ENCODE measurements around the gene CCDC51.
"Not testable (repeated sequence)": the region's sequence is repeated elsewhere in the genome, so short reads cannot be mapped to it uniquely, and the experiment has no call there.

The CCDC51 gene

DNA sequence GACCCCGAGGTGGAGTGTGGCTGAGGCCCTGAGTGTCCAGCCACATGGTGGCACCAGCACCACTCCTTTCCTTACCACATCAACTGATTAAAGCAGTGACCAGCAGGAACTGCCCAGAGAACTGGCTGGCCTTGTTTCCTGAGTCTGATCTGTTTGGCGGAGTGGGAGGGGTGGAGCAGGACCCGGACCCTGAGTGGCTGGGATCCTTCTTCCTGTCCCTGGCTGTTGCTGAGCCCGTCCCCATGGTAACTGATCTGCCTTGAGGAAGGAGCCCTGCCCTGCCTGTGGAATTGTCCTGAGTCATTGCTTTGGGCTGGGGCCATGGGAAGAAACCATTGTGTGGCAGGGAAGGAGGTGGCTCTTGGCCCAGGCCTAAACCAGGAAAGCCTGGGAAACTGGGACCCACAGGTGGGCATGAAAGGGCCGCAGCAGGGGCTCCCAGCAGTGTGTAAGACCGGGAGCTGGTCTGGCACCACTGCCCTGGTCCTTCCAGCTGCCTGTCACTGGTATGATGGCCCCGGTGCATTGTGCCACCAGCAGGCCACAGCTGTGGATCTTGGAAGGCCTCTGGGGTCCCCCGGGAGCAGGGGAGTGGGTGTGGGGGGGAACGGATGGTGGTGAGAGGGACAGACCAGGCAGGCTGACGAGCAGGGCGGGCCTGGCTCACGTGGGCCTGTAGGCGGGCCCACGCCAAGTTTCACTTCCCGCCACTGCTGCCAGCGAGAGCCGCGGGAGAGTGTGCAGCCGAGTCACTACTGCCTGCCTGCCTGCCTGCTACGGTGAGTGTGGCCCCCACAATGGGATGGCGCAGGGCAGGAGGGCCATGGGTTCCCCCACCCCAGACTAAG is 25.8 kb upstream of the CCDC51 start:
- DNase-seq (ENCODE audit: low read depth): peak; percentile 100

DNA sequence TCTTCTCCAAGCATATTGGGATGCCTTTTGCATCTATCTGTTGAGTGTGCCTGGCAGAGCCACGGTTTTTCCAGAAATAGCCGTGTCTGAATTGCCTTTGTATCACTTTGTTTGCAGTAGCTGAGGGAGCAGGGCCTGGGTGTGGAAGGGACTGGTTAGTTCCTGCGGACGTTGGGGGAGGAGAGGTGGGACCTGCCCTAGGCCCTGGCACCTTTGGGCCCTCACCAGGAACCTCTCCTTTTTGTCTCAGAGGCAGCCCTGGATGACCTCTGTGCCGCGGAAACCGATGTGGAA is 25.3 kb upstream of the CCDC51 start:
- DNase-seq (ENCODE audit: low read depth): no peak

DNA sequence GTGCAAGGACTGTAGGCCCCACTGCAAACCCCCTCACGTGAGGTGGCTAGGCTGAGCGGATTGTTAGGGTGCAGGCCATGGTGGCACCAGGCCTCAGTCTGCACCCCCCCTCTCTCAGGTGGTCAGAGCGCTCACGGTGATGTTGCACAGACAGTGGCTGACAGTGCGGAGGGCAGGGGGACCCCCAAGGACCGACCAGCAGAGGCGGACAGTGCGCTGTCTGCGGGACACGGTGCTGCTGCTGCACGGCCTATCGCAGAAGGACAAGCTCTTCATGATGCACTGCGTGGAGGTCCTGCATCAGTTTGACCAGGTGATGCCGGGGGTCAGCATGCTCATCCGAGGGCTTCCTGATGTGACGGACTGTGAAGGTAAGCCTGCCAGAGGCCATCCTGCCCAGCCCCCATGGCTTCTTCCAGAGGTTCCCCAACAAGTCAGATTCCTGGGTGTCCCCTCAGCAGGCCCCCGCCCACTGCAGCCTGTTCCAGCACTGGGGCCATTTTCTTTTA is 24.8 kb upstream of the CCDC51 start:
- DNase-seq (ENCODE audit: low read depth): no peak

DNA sequence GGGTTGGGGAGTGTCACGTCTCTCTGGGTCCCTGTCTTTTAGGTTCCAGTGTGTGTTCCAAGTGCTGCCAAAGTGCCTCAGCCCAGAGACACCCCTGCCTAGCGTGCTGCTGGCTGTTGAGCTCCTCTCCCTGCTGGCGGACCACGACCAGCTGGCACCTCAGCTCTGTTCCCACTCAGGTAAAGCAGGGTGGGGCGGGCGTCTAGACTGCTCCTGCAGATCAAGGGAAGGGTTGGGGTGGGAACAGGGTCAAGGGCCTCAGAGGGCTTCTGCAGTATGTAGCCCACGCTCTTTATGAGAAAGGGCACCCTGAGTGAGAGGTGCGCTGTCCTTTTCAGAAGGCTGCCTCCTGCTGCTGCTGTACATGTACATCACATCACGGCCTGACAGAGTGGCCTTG is 23.8 kb upstream of the CCDC51 start:
- no peak for DNase-seq (ENCODE audit: low read depth)

DNA sequence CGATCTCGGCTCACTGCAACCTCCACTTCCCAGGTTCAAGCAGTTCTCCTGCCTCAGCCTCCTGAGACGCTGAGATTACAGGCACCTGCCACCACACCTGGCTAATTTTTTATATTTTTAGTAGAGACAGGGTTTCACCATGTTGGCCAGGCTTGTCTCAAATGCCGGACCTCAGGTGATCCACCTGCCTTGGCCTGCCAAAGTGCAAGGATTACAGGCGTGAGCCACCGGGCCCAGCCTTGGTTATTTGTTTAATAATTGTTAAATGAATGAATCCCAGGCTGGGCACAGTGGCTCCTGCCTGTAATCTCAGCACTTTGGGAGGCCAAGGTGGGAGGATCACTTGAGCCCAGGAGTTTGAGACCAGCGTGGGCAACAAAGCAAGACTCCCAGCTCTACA is 21.8 kb upstream of the CCDC51 start:
- not testable (repeated sequence) for DNase-seq (ENCODE audit: low read depth)

DNA sequence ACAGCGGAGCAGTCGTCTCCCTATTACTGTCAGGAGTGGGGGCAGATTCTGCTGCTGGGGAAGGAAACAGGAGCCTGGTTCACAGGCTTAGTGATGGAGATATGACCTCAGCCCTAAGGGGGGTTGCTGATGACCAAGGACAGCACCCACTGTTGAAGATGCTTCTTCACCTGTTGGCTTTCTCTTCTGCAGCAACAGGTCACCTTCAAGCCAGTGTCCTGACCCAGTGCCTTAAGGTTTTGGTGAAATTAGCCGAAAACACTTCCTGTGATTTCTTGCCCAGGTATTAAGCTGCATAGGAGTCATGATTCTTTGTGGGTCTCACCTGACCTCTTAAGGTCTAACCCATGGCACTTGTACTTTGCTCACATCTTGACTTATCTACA is 20.6 kb upstream of the CCDC51 start:
- no peak for DNase-seq (ENCODE audit: low read depth)

DNA sequence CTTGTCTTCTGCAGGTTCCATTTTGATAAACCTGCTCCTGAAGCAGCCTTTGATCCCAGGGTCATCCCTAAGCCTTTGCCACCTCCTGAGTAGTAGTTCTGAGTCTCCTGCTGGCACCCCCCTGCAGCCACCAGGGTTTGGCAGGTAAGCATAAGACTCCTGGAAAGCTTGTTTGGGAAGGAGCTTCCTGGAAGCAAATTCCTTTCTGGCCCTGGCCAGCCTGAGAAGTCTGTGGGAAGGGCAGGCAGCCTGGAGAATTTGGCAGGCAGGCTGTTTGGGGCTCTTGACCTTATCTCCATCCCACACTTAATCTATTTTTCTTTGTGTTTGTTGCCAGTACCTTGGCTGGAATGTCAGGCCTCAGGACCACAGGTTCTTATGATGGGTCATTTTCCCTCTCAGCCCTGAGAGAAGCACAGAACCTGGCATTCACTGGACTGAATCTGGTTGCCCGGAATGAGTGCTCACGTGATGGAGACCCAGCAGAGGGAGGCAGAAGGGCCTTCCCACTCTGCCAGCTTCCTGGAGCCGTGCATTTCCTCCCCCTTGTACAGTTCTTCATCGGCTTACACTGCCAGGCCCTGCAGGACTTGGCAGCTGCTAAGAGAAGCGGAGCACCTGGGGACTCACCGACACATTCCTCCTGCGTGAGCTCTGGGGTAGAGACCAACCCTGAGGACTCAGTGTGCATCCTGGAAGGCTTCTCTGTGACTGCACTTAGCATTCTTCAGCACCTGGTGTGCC is 20.0 kb upstream of the CCDC51 start:
- DNase-seq (ENCODE audit: low read depth): no peak

DNA sequence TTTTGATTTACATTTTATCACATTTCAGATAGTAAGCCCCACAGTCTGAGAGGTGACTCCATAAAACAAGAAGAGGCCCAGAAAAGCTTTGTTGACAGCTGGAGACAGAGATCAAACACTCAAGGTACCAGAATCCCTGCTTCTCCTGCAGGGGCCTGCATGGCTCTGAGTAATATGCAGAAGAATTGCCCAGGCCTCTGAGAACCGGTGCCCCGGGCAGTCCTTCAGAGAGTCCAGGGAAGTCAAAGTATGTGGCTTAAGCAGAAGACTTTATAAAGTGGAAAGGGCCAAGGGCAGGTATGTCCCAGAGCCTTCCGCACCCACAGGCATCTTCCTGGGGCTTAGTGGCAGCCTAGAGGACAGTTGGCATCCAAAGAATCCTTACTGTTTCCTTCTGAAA is 19.4 kb upstream of the CCDC51 start:
- DNase-seq (ENCODE audit: low read depth): no peak

DNA sequence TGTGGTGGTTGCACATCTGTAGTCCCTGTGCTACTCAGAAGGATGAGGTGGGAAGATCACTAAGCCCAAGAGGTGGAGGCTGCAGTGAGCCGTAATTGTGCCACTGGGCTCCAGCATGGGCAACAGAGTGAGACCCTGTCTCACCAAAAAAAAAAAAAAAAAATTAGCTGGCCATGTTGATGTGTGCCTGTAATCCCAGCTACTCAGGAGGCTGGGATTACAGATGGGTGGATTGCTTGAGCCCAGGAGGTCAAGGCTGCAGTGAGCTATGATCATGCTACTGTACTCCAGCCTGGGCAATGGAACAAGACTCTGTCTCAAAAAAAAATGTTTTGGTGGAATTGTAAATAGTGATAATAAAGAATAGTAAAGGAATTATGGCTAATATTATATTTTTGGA is 16.5 kb upstream of the CCDC51 start:
- no peak for DNase-seq (ENCODE audit: low read depth)

DNA sequence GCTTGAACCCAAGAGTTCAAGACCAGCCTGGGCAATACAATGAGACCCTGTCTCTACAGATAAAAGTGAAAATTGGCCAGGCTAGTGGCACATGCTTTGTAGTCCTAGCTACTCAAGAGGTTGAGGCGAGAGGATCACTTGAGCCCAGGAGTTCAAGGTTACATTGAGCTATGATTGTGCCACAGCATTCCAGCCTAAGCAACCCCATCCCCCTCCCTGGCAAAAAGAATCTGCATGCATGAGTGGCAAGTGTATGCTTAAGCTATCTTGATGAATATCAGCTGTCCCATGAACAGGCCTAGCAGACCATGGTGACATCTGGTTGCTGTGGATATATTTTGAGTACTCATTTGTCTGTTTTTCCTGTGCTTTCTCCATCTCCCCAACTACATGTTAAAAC is 11.4 kb upstream of the CCDC51 start:
- DNase-seq (ENCODE audit: low read depth): no peak

DNA sequence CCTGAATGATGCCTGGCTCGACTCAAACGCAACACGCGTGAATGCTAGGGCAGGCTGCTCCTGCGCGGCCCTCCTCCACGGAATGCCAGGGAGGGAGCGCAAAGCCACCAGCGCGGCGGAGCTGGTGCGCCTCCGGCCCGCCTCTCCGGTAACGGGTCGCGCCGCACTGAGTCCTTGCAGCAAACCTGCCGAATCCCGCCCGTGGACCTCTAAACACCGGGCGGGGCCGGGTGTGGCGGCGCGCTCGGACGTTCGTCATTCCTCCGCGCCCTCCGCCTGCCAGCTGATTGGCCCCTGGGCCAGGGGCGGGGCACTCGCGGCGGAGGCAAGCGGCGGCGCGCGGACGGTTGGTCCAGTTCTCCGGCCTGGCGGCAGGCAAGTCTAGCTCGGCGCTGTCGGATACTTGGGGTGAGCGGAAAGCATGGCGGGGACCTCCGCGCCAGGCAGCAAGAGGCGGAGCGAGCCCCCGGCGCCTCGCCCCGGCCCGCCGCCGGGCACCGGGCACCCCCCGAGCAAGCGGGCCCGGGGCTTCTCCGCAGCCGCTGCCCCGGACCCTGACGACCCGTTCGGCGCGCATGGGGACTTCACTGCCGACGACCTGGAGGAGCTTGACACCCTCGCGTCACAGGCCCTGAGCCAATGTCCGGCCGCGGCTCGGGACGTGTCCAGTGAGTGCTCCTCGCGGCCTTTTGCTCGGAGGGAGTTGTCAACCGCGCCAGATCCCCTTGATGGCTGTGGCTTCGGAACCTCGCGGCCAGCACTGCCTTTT is 6.7 kb upstream of the CCDC51 start, which contains the start of gene ATRIP:
Gene ATRIP (plus strand): TSS at position 313 of the 769 bp plus-strand sequence. CDS start 109 bp downstream, at position 422.
- DNase-seq (ENCODE audit: low read depth): peak; percentile 65

DNA sequence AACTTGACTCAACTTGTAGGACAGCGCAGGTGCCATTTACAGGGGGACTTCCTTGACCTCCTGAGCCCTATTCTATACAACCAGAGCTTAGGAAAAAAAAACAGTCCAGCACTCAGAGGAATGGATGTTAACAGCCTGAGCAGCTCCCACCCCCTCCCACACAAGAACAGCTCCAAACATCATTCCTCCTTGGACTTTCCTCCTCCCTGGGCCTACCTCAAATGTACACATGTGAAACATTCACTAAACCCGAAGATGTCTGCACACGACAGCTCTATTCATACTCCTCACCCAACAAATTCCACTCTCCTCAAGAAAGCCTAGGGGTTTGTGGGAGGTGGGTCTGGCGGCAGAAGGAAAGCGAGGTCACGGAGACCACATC is 6.1 kb upstream of the CCDC51 start:
- DNase-seq (ENCODE audit: low read depth): no peak

DNA sequence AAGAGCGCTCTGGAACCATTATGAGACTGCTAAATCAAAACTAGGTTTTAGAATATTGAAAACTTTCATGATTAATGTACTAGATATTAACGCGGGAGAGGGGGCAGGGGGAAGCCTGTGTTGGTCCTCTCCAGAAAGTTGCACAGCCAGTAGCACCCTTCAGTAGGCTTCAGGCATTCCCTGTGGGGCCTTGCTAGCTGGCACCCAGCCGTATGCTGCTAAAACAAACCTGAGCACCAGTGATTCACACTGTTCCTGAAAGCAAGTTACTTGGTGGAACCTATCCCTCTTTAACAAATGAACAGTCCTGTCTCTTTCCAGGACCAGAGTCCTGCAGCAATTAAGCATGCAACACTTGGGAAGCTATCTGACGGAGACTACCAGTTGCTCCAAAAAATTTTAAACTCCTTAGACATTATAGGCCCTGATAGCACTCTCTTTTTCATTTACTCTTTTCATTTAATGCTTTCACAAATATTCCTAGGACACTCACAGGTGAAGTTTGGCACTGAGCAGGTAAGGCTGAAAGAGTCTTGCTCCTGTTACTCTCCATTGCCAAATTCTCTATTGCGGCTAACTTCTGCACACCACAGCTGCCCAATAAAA is 5.5 kb upstream of the CCDC51 start:
- DNase-seq (ENCODE audit: low read depth): no peak

DNA sequence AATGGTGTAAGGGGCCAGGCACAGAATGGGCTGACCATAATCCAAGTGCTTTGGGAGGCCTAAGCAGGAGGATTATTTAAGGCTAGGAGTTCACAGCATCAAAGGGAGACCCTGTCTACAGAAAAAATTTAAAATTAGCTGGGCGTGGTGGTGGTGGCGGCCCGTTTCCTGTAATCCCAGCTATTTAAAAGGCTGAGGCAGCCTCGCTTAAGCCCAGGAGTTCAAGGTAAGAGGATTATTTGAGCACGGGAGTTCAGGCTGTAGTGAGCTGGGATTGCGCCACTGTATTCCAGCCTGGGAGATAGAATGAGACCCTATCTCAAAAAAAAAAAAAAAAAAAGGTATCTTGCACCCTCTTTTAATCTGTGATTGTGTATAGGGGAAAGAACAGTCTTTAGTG is 2.0 kb upstream of the CCDC51 start:
- no peak for DNase-seq (ENCODE audit: low read depth)

DNA sequence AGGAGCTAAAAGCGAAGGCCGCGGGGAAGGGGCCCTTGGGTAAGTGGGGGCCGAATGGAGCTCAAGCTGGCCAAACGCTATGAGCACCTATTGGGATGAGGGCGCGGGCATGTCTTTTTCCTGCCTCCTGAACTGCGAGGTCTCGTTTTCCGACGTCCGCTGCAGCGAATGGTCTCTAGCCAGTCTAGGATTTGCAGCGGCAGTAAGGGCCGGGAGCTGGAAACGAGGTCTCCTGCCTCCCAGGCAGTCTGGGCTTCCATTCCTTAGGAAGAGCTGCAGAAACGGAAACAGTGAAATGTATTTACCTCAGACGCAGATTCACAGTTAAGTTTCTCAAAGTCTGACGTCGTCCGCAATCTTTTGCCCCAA is 655 bp upstream of the CCDC51 start:
- no peak for DNase-seq (ENCODE audit: low read depth)

DNA sequence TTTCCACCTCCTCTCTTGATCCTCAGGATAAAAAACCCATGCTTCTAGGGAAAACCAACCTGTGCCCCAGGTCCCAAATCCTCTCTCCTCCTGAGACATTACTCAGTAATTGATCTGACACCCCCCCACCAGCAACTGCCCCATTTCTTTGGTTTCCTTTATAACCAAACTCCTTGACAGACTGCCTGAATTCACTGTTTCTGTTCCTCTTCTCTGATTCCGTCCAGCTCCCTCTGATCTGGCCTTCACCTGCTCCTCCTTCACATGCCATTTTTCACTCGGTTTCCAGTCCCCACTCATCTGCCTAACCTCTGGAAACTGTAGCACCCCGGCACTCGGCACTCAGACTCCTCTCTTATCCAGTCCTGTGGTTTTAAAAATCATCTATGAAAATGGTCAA is 2.1 kb downstream of the CCDC51 start:
- no peak for DNase-seq (ENCODE audit: low read depth)

DNA sequence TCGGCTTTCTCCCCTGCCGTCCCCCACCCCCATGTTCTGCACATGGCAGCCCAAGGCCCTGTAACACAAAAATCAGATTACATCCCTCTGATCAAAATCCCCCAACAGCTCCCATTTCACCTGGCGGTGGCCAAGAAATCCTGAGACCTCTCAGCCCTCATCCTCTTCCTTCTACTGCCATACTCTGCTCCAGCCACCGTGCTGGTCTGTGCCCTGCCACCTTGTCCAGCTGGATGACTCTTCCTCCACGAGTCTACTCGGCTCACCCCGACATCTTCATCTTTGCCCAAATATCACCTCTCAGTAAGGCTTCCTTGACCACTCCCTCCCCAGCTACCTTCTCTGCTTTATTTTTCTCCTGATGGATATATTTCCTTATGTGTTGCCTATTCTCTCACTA is 3.1 kb downstream of the CCDC51 start:
- no peak for DNase-seq (ENCODE audit: low read depth)

DNA sequence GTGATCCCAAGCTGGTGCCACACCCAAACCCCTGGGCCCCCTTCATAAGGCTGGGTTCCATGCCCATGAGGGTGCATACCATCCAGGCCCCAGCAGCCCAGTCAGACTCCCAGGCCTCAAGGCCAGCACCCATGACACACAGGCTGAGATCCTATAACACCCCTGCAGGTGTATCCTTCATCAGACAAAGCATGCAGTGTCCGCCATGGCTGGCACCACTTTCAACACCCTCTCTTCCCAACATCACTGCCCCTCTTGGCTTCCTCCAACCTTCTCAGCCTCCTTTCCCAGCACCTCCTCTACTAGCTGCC is 3.5 kb downstream of the CCDC51 start:
- no peak for DNase-seq (ENCODE audit: low read depth)

DNA sequence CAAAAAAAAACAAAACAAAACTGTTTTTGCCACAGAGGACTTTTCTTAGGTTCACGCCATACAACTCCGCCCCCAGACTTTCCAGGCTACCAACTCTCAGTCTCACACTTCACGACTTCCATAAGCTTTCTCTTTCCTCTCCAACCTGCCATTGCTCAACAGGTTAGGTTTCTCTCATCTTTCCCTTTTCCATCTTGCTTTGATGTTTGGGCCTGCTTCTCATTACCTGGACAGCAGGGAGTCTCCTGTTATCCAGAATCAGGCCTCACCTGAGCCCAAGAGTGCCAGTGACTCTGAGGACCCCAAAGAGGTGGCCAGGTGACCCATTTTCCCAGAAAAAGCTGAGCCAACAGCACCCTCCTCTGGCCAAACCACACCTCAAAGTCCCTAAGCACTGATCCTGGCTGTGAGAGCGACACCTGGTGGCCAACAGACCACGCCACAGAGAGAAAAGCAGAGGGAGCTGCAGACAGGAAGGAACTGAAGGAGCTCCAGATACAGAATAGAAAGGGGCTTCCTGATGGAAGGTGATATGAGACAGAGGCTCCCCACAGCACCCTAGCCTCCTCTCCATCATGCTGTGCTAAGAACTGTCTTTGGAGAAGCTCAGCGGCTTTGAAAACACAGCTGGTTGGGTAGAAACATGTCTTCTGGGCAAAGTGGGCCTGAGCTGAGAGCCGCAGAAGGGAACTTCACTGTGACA is 4.0 kb downstream of the CCDC51 start:
- peak; percentile 66 for DNase-seq (ENCODE audit: low read depth)

DNA sequence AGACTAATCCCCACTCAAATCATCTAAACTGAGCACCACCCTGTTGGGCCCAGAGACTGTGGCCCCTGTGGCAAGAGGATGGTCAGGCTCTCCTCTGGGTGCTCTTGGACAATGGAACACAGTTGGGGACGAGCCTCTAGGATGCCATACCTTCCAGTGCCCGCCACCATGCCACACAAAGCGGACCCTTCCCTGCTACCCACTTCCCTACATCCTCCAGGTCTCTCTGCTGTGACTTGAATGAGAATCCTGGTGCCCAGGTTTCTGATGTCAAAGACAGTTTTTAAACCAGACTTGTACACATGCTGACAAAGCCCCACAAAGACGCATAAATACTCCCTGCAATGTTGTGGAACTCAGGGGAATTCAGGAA is 4.7 kb downstream of the CCDC51 start:
- no peak for DNase-seq (ENCODE audit: low read depth)

DNA sequence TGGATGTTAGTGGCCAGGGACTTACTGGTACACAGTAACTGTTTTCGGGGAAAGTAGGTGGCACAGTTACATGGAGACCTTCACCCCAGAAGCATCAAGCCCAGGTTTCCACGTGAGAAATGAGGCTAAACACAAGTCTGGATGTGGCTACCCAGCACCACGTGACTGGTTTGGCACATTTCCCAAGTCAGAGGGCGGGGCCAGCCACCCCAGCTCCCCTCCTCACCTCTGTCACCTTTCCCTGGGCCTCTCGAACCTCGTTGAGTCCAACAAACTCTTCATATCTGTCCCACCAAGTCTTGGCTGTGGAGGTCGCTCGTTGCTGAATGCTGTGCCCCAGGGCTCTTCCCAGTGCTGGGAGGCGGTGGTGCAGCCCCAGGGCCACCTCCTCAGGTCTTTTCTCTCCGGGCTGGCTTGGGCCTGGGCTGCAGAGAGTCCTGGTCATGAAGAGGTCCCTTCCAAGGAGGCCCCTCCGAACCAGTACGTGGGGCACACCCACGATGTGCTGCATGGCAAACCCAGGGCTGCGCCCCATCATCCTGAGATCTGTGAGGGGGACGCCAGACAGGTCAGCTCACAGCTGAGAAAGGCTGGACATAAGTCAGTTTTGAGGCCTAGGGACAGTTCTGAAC is 5.2 kb downstream of the CCDC51 start:
- no peak for DNase-seq (ENCODE audit: low read depth)

All from GM04504 (cell line).